GM19463 (cell line): ENCODE data around the gene TUBA4B.

Experiments
- ATAC-seq: cut with Tn5 transposase; IDR thresholded peaks from one replicate; pipeline ENCODE4 v1.9.1; 2021; ENCODE audit warnings: mild to moderate bottlenecking, moderate library complexity; ENCODE audit not compliant: unreplicated experiment

Gene TUBA4B

DNA sequence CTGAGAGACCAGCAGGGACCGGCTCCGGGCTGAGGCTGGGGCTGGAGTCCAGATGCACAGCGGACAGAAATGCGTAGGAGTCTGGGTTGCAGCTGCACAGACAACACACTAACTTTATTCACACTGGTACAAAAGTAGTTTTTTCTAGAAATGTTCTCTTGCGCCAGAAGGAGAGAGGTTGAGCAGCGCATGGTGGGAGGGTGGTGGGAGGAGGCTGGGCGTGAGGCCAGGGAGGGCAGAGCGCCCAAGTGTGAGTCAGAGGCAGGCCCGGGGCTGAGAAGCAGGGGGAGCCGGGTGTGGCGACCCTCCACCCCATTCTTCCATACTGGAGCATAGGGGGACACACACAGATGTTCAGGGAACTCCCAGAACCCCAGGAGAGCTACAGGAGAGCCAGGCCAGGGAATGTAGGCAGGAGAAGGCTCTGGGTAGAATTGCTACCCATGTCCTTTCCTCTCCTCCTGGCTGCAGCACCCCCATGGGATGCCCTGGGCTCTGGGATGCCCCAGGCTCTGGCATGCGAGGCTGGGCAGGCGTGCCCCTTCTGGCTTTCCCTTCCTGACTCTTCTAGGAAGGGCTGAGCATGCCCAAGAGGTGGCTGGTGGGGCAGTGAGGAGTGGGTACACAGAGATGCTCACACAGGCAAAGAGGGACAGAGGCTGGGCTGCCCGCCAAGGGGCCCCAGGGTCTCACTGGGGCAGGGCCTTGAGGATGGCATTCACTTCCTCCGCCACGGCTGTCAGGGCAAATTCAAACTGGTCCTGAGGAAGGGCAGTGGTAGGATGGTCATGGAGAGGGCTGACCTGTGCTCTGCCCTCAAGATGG lies 36.7 kb downstream of the TUBA4B start:
- ATAC-seq: no peak

DNA sequence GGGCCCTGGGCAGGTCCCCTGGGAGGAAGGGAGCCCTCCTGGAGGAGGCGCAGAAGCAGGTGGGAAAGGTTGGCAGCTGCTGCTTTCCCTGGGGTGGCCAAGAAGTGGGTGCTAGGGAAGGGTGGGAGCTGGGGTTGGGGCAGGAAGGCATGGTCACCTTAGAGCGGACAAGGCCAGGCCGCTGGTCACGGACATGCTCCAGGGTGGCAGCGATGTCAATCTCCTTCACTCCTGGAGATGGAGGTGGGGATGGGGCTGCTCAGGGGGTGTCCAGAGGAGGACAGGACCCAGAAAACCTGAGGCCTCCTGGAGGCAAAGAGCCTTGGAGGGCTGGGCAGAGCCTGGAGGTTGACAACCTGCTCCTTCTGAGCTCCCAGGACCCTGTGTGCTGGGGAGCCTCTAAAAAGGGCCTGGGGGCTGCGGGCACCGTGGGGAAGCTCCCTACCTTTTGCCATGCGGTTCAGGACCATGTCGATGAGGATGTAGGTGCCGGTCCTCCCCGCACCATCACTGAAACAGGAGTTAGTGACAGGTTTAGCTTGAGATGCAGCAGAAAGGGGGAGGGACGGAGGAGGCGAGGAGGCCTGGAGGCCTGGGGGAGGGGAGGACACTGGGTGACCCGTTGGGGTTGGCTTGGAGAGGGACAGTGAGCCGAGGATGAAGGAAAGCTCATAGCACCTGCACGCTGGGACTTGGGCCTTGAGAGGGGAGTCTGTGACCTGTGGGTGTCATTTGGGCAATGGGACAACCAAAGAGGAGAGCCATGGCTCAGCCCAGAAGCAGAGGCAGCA lies 37.5 kb downstream of the TUBA4B start:
- no peak for ATAC-seq

- no peak for ATAC-seq
Observed at GRCh38 chr2:219291394-219291793, 38.4 kb downstream of the TUBA4B start.

- ATAC-seq: no peak
Observed at GRCh38 chr2:219291910-219292490, 39.0 kb downstream of the TUBA4B start.

DNA sequence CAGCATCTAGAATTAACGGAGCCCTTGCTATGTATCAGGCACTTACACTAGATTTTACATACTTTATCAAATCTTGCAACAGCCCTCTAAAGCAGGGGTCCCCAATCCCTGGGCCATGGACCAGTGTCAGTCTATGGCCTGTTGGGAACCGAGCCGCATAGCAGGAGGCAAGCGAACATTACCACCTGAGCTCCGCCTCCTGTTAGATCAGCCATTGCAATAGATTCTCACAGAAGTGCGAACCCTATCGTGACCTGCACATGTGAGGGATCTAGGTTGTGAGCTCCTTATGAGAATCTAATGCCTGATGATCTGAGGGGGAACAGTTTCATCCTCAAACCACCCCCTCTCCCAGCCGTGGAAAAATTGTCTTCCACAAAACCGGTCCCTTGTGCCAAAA lies 39.6 kb downstream of the TUBA4B start:
- no peak for ATAC-seq

GRCh38 chr2:219293736-219294231 lies 40.7 kb downstream of the TUBA4B start:
- ATAC-seq: no peak

DNA sequence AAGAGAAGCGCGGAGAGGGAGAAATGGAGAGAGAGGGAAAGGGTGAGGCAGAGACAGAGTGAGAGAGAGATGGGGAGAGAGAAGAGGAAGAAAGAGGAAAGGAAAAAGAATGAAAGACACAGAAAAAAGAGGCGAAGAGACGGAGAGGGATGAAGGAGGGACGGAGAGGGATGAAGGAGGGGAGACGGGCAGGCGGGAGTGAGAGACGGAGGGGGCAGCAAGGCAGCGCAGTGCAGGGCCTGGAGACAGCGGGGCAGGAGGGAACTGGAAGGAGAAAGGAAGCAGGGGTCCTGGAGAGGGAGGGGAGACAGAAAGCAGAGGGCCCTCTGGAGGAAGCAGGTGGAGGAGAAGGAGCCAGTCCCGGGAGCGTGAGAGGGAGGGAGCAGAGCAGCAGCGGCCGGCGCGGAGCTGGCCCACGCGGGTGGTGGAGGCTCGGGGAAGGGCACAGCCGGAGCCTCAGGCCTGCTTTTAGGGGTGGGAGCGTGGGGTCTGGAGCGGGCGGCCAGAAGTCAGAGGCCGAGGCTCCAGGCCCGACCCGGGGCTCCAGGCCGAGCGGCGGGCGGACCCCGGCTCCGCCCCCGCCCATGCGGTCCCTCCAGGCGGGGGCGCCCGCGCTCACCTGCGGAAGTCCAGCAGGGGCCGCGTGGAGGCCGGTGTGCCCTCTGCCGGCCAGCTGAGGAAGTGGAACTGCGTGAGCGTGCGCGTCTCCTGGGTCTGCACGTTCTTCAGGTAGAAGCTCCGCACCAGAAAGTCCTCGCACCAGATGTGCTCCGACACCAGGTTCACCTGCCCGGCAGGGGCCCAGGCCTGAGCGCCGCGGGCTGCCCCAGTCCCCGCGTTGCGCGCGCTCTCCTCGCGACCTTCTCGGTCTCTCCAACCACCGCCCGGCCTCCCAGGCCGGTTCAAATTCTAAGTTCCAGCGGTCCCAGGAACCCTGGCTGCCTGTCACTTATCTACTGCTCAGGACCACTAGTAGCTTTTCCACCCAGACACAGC lies 41.6 kb downstream of the TUBA4B start:
- ATAC-seq: peak; percentile 87

- no peak for ATAC-seq
Observed at GRCh38 chr2:219296142-219296541, 43.1 kb downstream of the TUBA4B start.

GRCh38 chr2:219296631-219297391 lies 43.8 kb downstream of the TUBA4B start:
- ATAC-seq: no peak

- ATAC-seq: no peak
Observed at GRCh38 chr2:219297766-219298456, 44.9 kb downstream of the TUBA4B start.

DNA sequence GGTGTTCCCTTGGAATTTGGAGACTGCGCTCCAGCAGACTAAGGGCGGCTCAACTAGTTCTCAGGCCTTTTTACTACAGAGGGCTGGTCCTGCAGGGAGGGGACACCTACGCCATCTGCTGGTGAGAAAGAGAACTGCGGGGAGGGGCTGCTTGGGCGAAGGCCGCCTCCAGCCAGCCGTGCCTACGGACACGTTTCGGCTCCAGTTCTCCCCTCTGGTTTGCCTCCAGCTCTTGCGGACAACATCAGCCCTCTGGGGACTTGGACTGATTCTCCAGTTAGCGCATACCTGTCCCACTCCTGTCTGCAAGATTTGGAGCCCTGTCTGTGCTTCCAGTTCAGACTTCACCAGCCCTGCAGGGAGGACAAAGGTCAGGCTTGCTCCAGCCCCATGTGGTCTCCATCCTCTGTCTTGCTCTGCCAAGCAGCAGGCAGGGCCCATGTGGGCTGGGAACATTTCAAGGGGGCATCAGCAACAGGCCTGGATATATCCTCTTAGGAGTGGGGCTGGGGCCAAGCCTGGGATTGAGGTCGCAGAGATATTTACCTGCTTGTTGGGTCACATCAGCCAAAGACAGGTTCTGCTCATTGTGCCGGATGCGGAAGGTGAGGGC lies 45.8 kb downstream of the TUBA4B start:
- peak; percentile 47 for ATAC-seq

DNA sequence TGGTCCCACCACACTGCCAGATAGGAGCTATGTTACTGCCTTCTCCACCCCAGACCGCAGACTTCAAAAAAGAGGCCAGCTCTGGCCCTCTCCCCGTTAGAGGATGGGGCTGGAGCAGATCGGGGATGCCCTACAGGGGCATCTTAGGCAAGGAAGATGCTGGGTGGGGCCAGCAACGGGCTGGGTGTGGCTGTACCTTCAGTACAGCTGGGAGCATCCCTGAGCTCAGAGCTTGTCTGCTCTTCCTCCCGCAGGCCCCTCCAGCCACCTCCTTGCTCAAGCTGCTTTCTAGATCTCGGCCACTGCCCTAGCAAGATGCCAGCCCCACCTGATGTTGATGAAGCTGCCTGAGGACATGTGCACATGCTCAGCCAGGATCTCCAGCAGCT lies 46.3 kb downstream of the TUBA4B start:
- ATAC-seq: no peak

DNA sequence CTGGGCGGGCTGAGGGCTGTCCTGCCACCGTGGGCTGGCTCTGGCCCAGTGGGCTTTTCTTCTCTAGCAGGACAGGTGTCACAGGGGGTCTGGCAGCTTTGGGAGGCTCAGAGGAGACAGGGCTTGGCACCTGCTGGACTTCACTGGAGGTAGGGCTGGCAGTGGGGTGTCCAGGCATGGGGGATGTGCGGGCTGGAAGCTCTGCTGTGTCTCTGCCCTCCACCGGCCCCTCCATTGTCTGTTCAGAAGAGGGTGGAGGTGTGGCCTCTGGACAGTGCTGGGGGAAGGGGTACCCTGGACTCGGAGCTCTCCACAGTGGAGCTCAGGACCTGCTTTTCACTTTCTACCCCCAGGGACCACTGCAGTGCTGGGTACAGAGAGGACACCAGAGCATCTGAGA lies 47.0 kb downstream of the TUBA4B start:
- no peak for ATAC-seq

GRCh38 chr2:219302412-219302968 lies 49.4 kb downstream of the TUBA4B start:
- ATAC-seq: no peak

DNA sequence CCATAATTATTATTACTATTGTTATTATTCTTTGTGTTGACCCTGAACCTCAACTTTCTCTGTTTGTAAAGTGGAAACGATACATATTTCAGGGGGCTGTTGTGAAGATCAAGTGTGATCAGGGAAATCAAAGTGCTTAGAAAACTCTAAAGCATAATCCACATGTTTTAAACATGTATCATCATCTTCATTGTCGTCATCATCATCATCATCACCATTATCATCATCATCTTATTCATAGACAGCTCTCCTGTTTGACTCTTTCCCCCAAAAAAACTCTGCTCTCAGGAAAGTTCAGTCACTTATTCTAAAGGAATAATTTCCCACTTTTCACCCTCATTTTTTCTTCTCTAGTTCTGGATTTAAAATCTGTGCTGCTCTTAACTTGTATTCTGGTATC lies 51.2 kb downstream of the TUBA4B start:
- ATAC-seq: no peak

DNA sequence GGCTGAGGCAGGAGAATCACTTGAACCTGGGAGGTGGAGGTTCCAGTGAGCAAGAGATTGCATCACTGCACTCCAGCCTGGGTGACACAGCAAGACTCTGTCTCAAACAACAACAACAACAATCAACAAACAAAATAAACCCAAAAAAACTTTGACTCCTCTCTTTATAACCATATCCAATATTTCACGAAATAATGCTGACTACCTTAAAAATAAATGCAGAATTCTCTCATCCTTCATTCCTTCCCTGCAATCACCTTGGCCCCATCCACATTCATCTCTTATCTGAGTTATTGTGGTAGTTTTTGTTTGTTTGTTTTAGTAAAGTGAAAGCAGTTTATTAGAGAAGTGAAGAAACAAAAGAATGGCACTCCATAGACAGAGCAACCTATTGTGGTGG lies 53.0 kb downstream of the TUBA4B start:
- ATAC-seq: no peak

- ATAC-seq: no peak
Observed at GRCh38 chr2:219308142-219309101, 55.4 kb downstream of the TUBA4B start.
